GM18511 (cell line): Measurements from ENCODE around the gene PHIP.

Experiments used
- ATAC-seq: cut with Tn5 transposase; IDR thresholded peaks from one replicate; pipeline ENCODE4 v1.9.1; 2021; ENCODE audit warnings: mild to moderate bottlenecking, moderate library complexity; ENCODE audit not compliant: unreplicated experiment

PHIP gene

GRCh38 chr6:79028641-79029314 lies 49.3 kb downstream of the PHIP start:
- no peak for ATAC-seq

GRCh38 chr6:79011940-79012339 lies 66.1 kb downstream of the PHIP start:
- no peak for ATAC-seq

GRCh38 chr6:79010422-79010821 lies 67.6 kb downstream of the PHIP start:
- no peak for ATAC-seq

- ATAC-seq, result no peak
These were observed 68.2 kb downstream of the PHIP start for GRCh38 chr6:79009819-79010218.

GRCh38 chr6:79005497-79005896 lies 72.6 kb downstream of the PHIP start:
- no peak for ATAC-seq

GRCh38 chr6:79005024-79005423 lies 73.0 kb downstream of the PHIP start:
- ATAC-seq, result no peak

- ATAC-seq, result no peak
These were observed 73.8 kb downstream of the PHIP start for GRCh38 chr6:79004239-79004638.

GRCh38 chr6:79001415-79001814 lies 76.6 kb downstream of the PHIP start:
- no peak for ATAC-seq

- no peak for ATAC-seq
These were observed 78.3 kb downstream of the PHIP start for GRCh38 chr6:78999737-79000136.

GRCh38 chr6:78995946-78996345 lies 82.1 kb downstream of the PHIP start:
- no peak for ATAC-seq

- no peak for ATAC-seq
These were observed 82.7 kb downstream of the PHIP start for GRCh38 chr6:78995346-78995745.

GRCh38 chr6:78993955-78994354 lies 84.1 kb downstream of the PHIP start:
- no peak for ATAC-seq

- no peak for ATAC-seq
These were observed 88.9 kb downstream of the PHIP start for GRCh38 chr6:78989191-78989590.

- ATAC-seq, result no peak
These were observed 91.9 kb downstream of the PHIP start for GRCh38 chr6:78986161-78986560.

- no peak for ATAC-seq
These were observed 93.7 kb downstream of the PHIP start for GRCh38 chr6:78984225-78984950.

GRCh38 chr6:78967191-78967590 lies 110.9 kb downstream of the PHIP start:
- no peak for ATAC-seq

- no peak for ATAC-seq
These were observed 111.5 kb downstream of the PHIP start for GRCh38 chr6:78966542-78966941.

GRCh38 chr6:78962448-78962847 lies 115.6 kb downstream of the PHIP start:
- ATAC-seq, result no peak

GRCh38 chr6:78954740-78955139 lies 123.3 kb downstream of the PHIP start:
- ATAC-seq, result no peak

- no peak for ATAC-seq
These were observed 124.3 kb downstream of the PHIP start for GRCh38 chr6:78953798-78954197.

GRCh38 chr6:78952362-78952761 lies 125.7 kb downstream of the PHIP start:
- ATAC-seq, result no peak

- no peak for ATAC-seq
These were observed 129.3 kb downstream of the PHIP start for GRCh38 chr6:78948785-78949184.

- no peak for ATAC-seq
These were observed 130.1 kb downstream of the PHIP start for GRCh38 chr6:78947962-78948361.
